Endothelial cell of umbilical vein (primary cell): Measurements from ENCODE around the gene IQCH. TPM values are rescaled to one million over a fixed set of nuclear protein-coding genes. Genes with fewer than 3 reads are reported as not detected.

Source experiments
- BruUV-seq: library from RNA; stranded (reverse); fragments of 400-500 nt; replicated peaks from 2 replicates; lab custom pipeline; 2021; lab: Mats Ljungman, UMichigan
- CTCF ChIA-PET: fragments of 300-600, 350-600 bp; sonication (Branson Sonifier 250); formaldehyde crosslinking; loops from one replicate; lab custom pipeline; 2021; ENCODE audit warnings: antibody characterized with exemption, inconsistent platforms; lab: Charles Lee
- POLR2A ChIA-PET: fragments of 300-600, 350-600 bp; sonication (Branson Sonifier 250); formaldehyde crosslinking; loops from one replicate; lab custom pipeline; 2021; ENCODE audit warnings: antibody characterized with exemption, inconsistent platforms; lab: Charles Lee
- DNase-seq: peaks from one replicate; pipeline ENCODE4 v3.0.0-alpha.2; 2011; ENCODE audit warnings: low read depth, low spot score
- FAIRE-seq: peaks from 2 replicates; lab custom pipeline; 2011; peaks lifted over from hg19 to GRCh38; lab: Jason Lieb, UNC
- H2AFZ ChIP-seq: 2 replicates; pipeline ENCODE4 v1.6.0; 2012; ENCODE audit warnings: low read depth, low read length, control low read depth, inconsistent platforms
- H3K27ac ChIP-seq: 2 replicates; pipeline ENCODE4 v1.5.1; 2011; ENCODE audit warnings: low read depth, mild to moderate bottlenecking, control low read depth, low read length, moderate library complexity; ENCODE audit not compliant: insufficient read depth
- H3K27me3 ChIP-seq, 2 experiments: 2 replicates each; pipeline versions ENCODE4 v1.6.0 to v1.6.1; 2011; ENCODE audit warnings: low read length in 2 of 2, mixed read lengths in 1 of 2; ENCODE audit not compliant: control insufficient read depth in 2 of 2, insufficient read depth in 2 of 2
- H3K36me3 ChIP-seq, 2 experiments: 2 replicates in 1 of 2; 3 replicates in 1 of 2; pipeline ENCODE4 v1.5.1; 2011; ENCODE audit warnings: low read length in 2 of 2, mild to moderate bottlenecking in 1 of 2, moderate library complexity in 1 of 2; ENCODE audit not compliant: control insufficient read depth in 2 of 2, insufficient read depth in 2 of 2; ENCODE audit errors: extremely low read depth in 1 of 2
- H3K4me1 ChIP-seq: 3 replicates; pipeline ENCODE4 v1.5.1; 2011; ENCODE audit warnings: mild to moderate bottlenecking, low read length; ENCODE audit not compliant: control insufficient read depth, insufficient read depth; ENCODE audit errors: extremely low read depth
- H3K4me2 ChIP-seq: 2 replicates; pipeline ENCODE4 v1.6.1; 2011; ENCODE audit warnings: low read length, control low read depth, mixed read lengths; ENCODE audit not compliant: insufficient read depth
- H3K4me3 ChIP-seq, 3 experiments: fragments of 200-600 bp in 1 of 3; sonication (generic), shearing (Covaris generic) in 1 of 3; replicated peaks in 1 of 3; 2 replicates each; pipeline ENCODE4 v1.5.1; 2011 to 2016; ENCODE audit warnings: control low read depth in 3 of 3, low read length in 3 of 3, mild to moderate bottlenecking in 2 of 3, inconsistent platforms in 1 of 3, low read depth in 1 of 3, moderate library complexity in 1 of 3; ENCODE audit not compliant: insufficient read depth in 1 of 3
- H3K79me2 ChIP-seq: 2 replicates; pipeline ENCODE4 v1.6.0; 2012; ENCODE audit warnings: low read length, inconsistent platforms; ENCODE audit not compliant: control insufficient read depth, insufficient read depth
- H3K9ac ChIP-seq: replicated peaks from 2 replicates; pipeline ENCODE3; 2011; ENCODE audit warnings: low read length, control low read depth; ENCODE audit not compliant: insufficient read depth; ENCODE audit errors: extremely low read depth
- H3K9me1 ChIP-seq: replicated peaks from 3 replicates; pipeline ENCODE4 v1.6.0; 2011; ENCODE audit warnings: mild to moderate bottlenecking, low read length; ENCODE audit not compliant: control insufficient read depth, insufficient read depth; ENCODE audit errors: extremely low read depth
- H3K9me3 ChIP-seq: replicated peaks from 2 replicates; pipeline ENCODE4 v1.5.1; 2012; ENCODE audit warnings: low read length, inconsistent platforms; ENCODE audit not compliant: control insufficient read depth, insufficient read depth
- H4K20me1 ChIP-seq: replicated peaks from 2 replicates; pipeline ENCODE3; 2011; ENCODE audit warnings: mild to moderate bottlenecking, low read length; ENCODE audit not compliant: control insufficient read depth, insufficient read depth; ENCODE audit errors: extremely low read depth
- FOS ChIP-seq: IDR thresholded peaks from 2 replicates; pipeline ENCODE4 v1.6.1; 2011; ENCODE audit warnings: mild to moderate bottlenecking, low read length, moderate library complexity, borderline replicate concordance; ENCODE audit not compliant: insufficient read depth
- GATA2 ChIP-seq: IDR thresholded peaks from 2 replicates; pipeline ENCODE4 v1.7.0; 2011; ENCODE audit warnings: low read depth, mild to moderate bottlenecking, moderate library complexity, mixed read lengths, low read length; ENCODE audit not compliant: insufficient read length, insufficient read depth
- JUN ChIP-seq: IDR thresholded peaks from 2 replicates; pipeline ENCODE4 v1.6.1; 2011; ENCODE audit warnings: borderline replicate concordance, low read depth; ENCODE audit not compliant: insufficient read length, insufficient read depth
- MYC ChIP-seq: IDR thresholded peaks from one replicate; pipeline ENCODE4 v1.6.1; 2011; ENCODE audit warnings: mild to moderate bottlenecking, low read depth, low read length
- POLR2AphosphoS5 ChIP-seq: IDR thresholded peaks from 2 replicates; pipeline ENCODE4 v1.6.1; 2012; ENCODE audit warnings: low read depth, mild to moderate bottlenecking, control low read depth, low read length, moderate library complexity; ENCODE audit not compliant: insufficient read depth
- dilution Hi-C: fragments of 300-500 bp; cut with MboI; formaldehyde crosslinking; loops from one replicate; pipeline ENCODE4 v1.15.0; 2019; ENCODE audit warnings: low sequenced_read_pairs; ENCODE audit not compliant: extremely low pct_ligation_motif_present
- intact Hi-C: fragments of 100-400 bp; cut with micrococcal nuclease; formaldehyde crosslinking; loops from one replicate; pipeline ENCODE4 v1.10.0; 2022
- polyA plus RNA-seq, 4 experiments: library from polyadenylated mRNA; depleted of rRNA in 3 of 4; stranded (reverse) in 3 of 4; unstranded in 1 of 4; fragments of >200 nt; gene quantifications; 2 replicates each; pipeline versions ENCODE4 v1.2.1 to v1.2.3, GENCODE V29; 2011 to 2012; ENCODE audit warnings: missing spikeins in 1 of 4
- total RNA-seq: library from RNA; stranded (reverse); gene quantifications from 2 replicates; pipeline ENCODE4 v1.2.3, GENCODE V29; 2021
- TF ChIP-seq, protein P1 (sequence below): IDR thresholded peaks from 2 replicates; pipeline ENCODE4 v1.6.1; 2011; ENCODE audit not compliant: insufficient read depth, insufficient read length

IQCH gene
- total and polyA plus RNA-seq, 2 donors (not counting 3 experiments of a cell fraction or from before 2014, with no cell fraction given) = 0.29 to 0.51 TPM

- dilution Hi-C loops = no loop called here
- no peaks in the 10 kb centered on the region for H3K9me1 ChIP-seq
- H3K79me2 ChIP-seq = no peaks in the 10 kb centered on the region
- H2AFZ ChIP-seq = no peak overlapping the region
- TF ChIP-seq, protein P1, sequence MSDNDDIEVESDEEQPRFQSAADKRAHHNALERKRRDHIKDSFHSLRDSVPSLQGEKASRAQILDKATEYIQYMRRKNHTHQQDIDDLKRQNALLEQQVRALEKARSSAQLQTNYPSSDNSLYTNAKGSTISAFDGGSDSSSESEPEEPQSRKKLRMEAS = no peak
- no peak for TF ChIP-seq JUN
- TF ChIP-seq MYC = no peak
- BruUV-seq = no TSS peak
- H3K4me1 ChIP-seq = no peaks in the 10 kb centered on the region
- intact Hi-C loops = no loop called here
- H3K27me3 ChIP-seq = no peaks in the 10 kb centered on the region
- DNase-seq (no peak), FAIRE-seq (no peak)
- no peak overlapping the region for H3K9ac ChIP-seq
- H4K20me1 ChIP-seq = no peaks in the 10 kb centered on the region
- H3K4me3 ChIP-seq = no peak overlapping the region
- H3K9me3 ChIP-seq = no peaks in the 10 kb centered on the region
- no peak overlapping the region for H3K27ac ChIP-seq
- ChIA-PET POLR2A (no interaction called here), CTCF (no interaction called here)
- no peak overlapping the region for H3K4me2 ChIP-seq
- no peaks in the 10 kb centered on the region for H3K36me3 ChIP-seq
Measured at GRCh38 chr15:67358812-67359211, 104.2 kb downstream of the IQCH start.

DNA sequence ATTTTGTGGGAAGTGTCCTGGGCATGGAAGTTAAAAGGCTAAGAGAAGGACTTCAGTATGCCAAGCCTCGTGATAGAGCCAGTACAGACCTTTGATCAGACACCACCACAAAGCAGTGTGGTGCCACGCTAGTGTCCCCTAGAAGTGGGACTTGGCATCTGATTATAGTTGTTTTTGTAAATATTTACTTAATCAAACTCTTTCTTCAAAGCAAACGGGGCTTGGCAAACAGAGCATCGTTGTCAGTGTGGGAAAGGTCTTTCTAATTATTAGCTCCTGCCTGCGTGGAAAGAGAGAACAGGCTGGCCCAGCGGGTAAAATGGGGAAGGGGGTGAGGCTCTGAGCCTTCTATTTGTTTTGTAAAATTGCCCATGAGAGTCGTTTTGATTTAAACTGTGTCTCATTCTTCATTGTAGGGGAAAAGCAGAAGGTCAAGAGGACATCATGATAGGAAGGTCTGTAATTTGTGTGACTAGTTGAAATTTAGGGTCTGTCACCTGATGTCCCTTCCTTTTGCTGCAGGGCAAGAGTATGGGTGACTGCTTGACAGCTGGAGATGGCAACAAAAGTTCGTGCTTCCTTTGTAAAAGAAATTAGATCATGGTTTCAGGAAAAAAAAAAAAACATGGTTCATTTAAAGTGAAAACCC is 105.0 kb downstream of the IQCH start:
- H3K9me3 ChIP-seq = no peaks in the 10 kb centered on the region
- DNase-seq (no peak), FAIRE-seq (no peak)
- no peak overlapping the region for H3K4me3 ChIP-seq
- dilution Hi-C loops = no loop called here
- no peaks in the 10 kb centered on the region for H3K9me1 ChIP-seq
- ChIA-PET POLR2A (no interaction called here), CTCF (interaction anchor here (1.2 kb wide), 1 partner anchor 25 kb away, joined by 3 read pairs; no protein-coding TSS in a partner anchor)
- no TSS peak for BruUV-seq
- intact Hi-C loops = no loop called here
- no peaks in the 10 kb centered on the region for H4K20me1 ChIP-seq
- no peak overlapping the region for H3K9ac ChIP-seq
- H2AFZ ChIP-seq = no peak overlapping the region
- H3K4me1 ChIP-seq = no peaks in the 10 kb centered on the region
- TF ChIP-seq JUN = no peak
- TF ChIP-seq, protein P1 = no peak
- TF ChIP-seq FOS = no peak
- TF ChIP-seq POLR2AphosphoS5 = no peak
- no peak for TF ChIP-seq GATA2
- no peak for TF ChIP-seq MYC
- H3K27ac ChIP-seq = no peak overlapping the region
- H3K4me2 ChIP-seq = no peak overlapping the region
- H3K27me3 ChIP-seq = no peaks in the 10 kb centered on the region
- H3K79me2 ChIP-seq = no peaks in the 10 kb centered on the region
- no peaks in the 10 kb centered on the region for H3K36me3 ChIP-seq
